T-helper 1 cell treated with Interleukin-12 subunit alpha and Interleukin-12 subunit beta and Interleukin-4 antibody, amounts not matched to agents 30 ng/mL and 1 ng/mL, for 36 hours (primary cell): ENCODE data around the gene CROCC2. TPM values are rescaled to one million over a fixed set of nuclear protein-coding genes. Genes with fewer than 3 reads are reported as not detected.

Experiments used
- intact Hi-C: fragments of 100-400 bp; cut with micrococcal nuclease; formaldehyde crosslinking; loops from one replicate; pipeline ENCODE4 v1.15.1; 2024
- total RNA-seq: library from RNA; stranded (reverse); gene quantifications from 2 replicates; pipeline ENCODE4 v1.2.3, GENCODE V29; 2022

CROCC2 gene
- total RNA-seq, 1 donor from 2014 or later = not detected

DNA sequence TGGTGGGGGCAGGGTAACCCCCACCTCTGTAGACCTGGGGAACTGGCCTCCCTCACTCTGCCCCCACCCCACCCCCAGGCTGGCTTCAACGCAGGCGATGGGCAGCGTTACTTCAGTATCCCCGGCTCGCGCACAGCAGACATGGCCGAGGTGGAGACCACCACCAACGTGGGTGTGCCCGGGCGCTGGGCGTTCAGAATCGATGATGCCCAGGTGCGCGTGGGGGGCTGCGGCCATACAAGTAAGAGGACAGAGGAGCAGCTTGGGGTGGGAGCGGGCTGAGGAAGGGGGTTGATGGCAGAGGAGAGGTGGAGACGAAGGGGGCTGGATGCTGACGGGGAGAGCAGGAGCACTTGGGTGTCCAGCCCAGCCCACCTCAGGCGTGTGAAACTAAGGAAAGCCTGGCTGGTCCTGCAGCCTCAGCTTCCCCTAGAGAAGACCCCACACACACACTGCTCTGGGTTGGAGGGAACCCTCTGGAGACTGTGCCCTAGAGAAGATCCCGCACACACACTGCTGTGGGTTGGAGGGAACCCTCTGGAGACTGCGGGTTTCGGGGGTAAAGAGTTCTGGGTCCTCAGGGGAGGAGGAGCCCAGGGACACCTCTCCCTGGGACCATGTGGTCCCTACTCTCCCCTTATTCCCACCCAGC, 128.5 kb downstream of the CROCC2 start:
- intact Hi-C loops = loop anchor here (5.0 kb wide), 4 partner anchors 43 to 323 kb away; partner anchors contain the start of genes FARP2, HDLBP and SEPTIN2

DNA sequence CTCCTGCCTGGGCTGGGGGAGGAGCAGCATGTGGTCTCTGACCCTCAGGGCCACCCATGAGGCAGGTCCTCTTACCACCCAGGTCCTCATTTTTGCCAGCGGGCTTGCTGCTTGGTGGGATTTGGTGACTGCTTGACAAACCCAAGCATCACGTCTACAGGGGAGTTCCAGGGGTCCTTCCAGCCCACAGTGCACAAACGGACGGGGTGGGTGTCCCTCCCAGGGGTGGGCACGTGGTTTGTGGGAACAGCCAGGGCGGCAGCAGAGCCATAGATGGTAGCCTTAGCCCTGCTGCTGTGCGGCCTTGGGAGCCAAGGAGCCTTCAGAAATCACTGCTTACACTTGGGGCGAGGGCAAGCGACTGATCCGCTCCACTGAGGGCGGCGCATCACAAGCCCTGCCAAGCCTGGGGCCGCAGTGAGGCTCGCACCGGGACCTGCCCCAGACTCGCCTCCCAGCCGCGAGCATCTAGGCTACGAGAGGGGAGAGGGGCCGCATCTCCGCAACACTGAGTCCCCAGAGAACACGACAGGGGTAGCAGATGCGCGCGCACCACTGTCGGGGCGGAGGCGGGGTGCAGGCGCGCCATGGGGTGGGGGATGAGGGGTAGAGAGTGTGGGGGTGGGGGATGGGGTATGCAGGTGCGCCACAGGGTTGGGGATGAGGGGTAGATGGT, 129.1 kb downstream of the CROCC2 start:
- intact Hi-C loops = loop anchor here (5.0 kb wide), 4 partner anchors 42 to 322 kb away; partner anchors contain the start of genes FARP2, HDLBP and SEPTIN2

GRCh38 chr2:241035818-241036396, 129.8 kb downstream of the CROCC2 start:
- intact Hi-C loops = loop anchor here (1.0 to 5.0 kb wide), 9 partner anchors 28 to 321 kb away; partner anchors contain the start of genes FARP2, HDLBP, MTERF4 and PASK

- intact Hi-C loops = loop anchor here (1.0 to 5.0 kb wide), 9 partner anchors 28 to 321 kb away; partner anchors contain the start of genes FARP2, HDLBP, MTERF4 and PASK
These were observed 130.3 kb downstream of the CROCC2 start for GRCh38 chr2:241036397-241036963.

- intact Hi-C loops = loop anchor here (1.0 to 5.0 kb wide), 9 partner anchors 27 to 320 kb away; partner anchors contain the start of genes FARP2, HDLBP, MTERF4 and PASK
These were observed 130.9 kb downstream of the CROCC2 start for GRCh38 chr2:241036964-241037421.

DNA sequence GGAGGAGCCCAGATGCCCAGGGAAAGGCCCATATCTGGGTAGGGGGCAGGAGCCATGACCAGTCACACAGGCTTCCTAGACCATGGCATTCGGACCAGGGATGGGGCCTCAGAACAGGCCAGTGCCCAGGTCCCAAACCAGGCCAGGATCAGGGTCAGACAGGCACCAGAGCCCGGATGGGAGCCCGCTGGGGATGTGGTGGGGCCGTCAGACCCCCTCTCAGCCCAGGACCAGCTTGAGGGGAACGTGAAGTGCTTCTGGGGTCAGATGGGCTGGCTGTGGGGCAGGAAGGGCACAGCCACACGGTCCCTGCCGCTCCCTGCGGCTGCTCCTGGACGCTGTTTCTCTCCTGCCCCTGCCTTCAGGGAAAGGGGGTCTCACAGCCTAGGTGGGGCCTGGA, 131.4 kb downstream of the CROCC2 start:
- intact Hi-C loops = loop anchor here (2.0 to 5.0 kb wide), 5 partner anchors 40 to 320 kb away; partner anchors contain the start of genes FARP2, HDLBP, MTERF4 and SEPTIN2

DNA sequence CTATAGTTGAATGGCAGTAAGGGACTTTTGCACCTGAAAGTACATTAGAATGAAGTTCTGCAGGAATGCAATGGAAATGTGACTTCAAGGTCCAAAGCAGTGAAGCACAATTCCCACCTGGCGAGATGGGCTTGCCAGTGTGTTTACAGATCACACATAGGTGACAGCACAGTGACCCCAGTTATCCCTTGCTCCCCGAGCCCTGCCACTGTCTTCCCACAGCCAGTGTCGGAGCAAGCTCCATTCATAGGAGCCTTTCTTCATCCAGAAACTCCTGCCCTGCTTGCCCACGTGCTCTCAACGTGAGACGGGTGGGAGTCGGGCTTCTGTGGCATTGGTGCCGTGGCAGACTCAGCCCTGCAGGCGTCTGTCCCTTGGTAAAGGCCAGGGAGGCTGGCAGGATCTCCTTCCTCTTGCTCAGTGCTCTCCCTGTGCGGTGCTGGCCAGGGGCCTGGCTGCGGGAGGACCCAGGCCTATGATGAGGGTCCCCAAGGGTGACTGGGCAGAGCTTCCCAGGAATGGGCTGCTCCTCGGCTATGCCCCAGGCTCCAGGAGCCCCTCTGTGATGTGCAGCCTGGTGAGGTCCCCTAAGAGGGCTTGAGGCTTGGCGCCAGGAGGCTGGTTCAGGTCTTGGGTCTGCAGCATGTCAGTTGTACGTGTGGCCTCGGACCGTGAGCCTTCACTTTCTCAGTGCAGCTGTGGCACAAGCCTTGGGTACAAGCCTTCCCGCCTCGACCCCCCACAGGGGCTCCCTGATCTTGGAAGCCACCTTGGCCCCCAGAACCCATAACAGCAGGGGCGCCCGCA, 132.4 kb downstream of the CROCC2 start:
- intact Hi-C loops = loop anchor here (5.0 kb wide), 4 partner anchors 39 to 319 kb away; partner anchors contain the start of genes FARP2, HDLBP and SEPTIN2

GRCh38 chr2:241039416-241039815, 133.3 kb downstream of the CROCC2 start:
- intact Hi-C loops = loop anchor here (5.0 kb wide), 4 partner anchors 38 to 318 kb away; partner anchors contain the start of genes FARP2, HDLBP and SEPTIN2

DNA sequence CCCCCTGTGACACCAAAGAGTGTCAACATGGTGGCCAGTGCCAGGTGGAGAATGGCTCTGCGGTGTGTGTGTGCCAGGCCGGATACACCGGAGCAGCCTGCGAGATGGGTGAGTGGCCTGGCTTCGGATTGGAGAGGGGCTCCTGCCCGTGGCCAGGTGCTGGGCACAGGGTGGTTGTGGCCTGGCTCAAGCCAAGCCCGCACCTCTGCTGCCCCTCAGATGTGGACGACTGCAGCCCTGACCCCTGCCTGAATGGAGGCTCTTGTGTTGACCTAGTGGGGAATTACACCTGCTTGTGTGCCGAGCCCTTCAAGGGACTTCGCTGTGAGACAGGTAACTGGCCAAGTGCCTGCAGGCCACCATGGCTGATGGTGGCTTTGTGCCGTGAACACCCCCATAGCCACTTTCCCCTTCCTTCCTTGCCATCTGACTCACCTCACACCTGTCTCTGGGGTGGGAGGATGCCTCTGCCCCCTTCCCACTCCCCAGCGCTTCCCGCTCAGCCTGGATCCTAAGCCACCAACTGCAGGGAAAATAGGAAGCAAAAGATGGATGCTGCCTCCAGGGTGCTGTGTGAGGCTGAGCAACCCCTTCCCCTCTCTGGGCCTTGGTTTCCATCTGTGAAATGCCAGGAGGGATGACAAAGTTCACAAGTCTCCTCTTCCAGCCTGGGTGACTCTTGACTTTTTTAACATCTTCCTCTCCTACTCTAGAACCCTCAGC, 134.1 kb downstream of the CROCC2 start:
- intact Hi-C loops = no loop called here

DNA sequence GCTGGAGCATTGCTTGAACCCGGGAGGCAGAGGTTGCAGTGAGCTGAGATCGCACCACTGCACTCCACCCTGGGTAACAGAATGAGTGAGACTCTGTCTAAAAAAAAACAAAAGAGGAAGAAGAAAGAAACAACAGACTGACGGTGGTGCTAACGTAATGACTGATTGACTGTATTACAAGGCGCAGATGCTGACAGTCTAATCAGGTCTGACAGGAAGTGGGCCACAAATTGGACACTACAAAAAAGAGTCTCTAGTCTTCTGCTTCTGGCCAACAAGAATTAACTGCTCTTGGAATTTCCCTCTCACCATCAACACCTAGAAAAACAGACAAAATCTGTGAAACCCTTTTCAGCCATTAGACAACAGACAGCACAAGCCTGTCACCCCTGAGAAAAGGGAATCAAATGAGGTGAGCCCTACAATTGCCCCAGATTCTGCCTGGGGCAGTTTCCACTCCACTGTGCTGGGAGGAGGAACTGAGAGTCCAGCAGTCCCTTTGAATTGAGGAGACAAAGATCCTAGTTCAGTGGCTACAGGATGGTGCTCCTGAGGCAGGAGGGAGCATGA, 135.5 kb downstream of the CROCC2 start:
- intact Hi-C loops = no loop called here

Other genes with a start within 250 kb of the CROCC2 start
- not detected in 2 replicates for gene AQP12B, start 223.5 kb upstream of the CROCC2 start, total RNA-seq
- gene AQP12A, start 214.5 kb upstream of the CROCC2 start, total RNA-seq = not detected in 2 replicates
- gene KIF1A, start 86.1 kb upstream of the CROCC2 start, total RNA-seq = 0.17 and 0.42 TPM in 2 replicates
- gene AGXT, start 37.5 kb upstream of the CROCC2 start, total RNA-seq = not detected in 2 replicates
- gene MAB21L4, start 10.2 kb upstream of the CROCC2 start, total RNA-seq = not detected in 2 replicates
- 21.0 and 22.3 TPM in 2 replicates for gene SNED1, start 92.3 kb downstream of the CROCC2 start, total RNA-seq
- 45.6 and 50.2 TPM in 2 replicates for gene MTERF4, start 196.0 kb downstream of the CROCC2 start, total RNA-seq
- gene PASK, start 243.1 kb downstream of the CROCC2 start, total RNA-seq = 99.6 and 109 TPM in 2 replicates
- 113 and 116 TPM in 2 replicates for gene PPP1R7, start 244.1 kb downstream of the CROCC2 start, total RNA-seq